SH-SY5Y (cell line): Measurements from ENCODE around the gene TLX2.

Experiments
- GATA2 ChIP-seq: IDR thresholded peaks from 2 replicates; pipeline ENCODE4 v1.6.1; 2011; ENCODE audit warnings: mild to moderate bottlenecking, low read depth, low read length
- GATA3 ChIP-seq: IDR thresholded peaks from 2 replicates; pipeline ENCODE4 v1.6.1; 2011; ENCODE audit warnings: low read depth, mild to moderate bottlenecking, low read length, moderate library complexity

DNA sequence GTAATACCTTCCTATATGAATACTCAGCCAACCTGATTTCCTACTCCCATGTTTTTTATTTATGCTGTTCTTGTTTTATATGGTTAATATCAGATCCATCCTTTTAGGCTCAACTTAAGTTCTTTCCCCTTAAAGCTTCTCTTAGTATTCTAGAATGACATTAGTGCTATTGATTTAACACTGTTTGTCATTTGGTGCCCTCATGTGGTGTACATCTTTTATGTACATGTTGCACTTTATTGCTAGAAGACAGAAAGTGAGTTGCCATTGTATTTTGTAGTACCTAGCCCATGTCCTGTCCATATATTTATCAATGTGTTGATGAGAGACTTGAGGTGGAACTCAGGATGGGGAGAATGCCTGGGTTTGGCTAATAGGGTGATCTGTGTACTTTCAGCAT lies 18.0 kb downstream of the TLX2 start:
- no peak for TF ChIP-seq GATA3
- no peak for TF ChIP-seq GATA2
